Neural progenitor cell (in vitro differentiated cells): ENCODE measurements around the gene SEMA3D. TPM values are rescaled to one million over a fixed set of nuclear protein-coding genes. Genes with fewer than 3 reads are reported as not detected.

Experiments
- DNase-seq: peaks from one replicate; pipeline ENCODE4 v3.0.0-alpha.2; 2016; ENCODE audit warnings: low spot score
- H2AFZ ChIP-seq: fragments of 200-600 bp; sonication (generic); replicated peaks from 2 replicates; pipeline ENCODE4 v1.6.1; 2016; ENCODE audit warnings: antibody characterized with exemption
- H3F3A ChIP-seq: fragments of 200-600 bp; sonication (generic); 2 replicates; pipeline ENCODE4 v1.6.1; 2016; ENCODE audit warnings: antibody characterized with exemption, low read depth
- H3K27ac ChIP-seq: fragments of 200-600 bp; sonication (generic); 2 replicates; pipeline ENCODE4 v1.5.1; 2016; ENCODE audit warnings: mild to moderate bottlenecking
- H3K27me3 ChIP-seq: fragments of 200-600 bp; sonication (generic); 2 replicates; pipeline ENCODE4 v1.6.1; 2016; ENCODE audit warnings: mild to moderate bottlenecking, moderate library complexity
- H3K36me3 ChIP-seq: fragments of 200-600 bp; sonication (generic); 2 replicates; pipeline ENCODE4 v1.5.1; 2016
- H3K4me1 ChIP-seq: fragments of 200-600 bp; sonication (generic); 2 replicates; pipeline ENCODE4 v1.6.1; 2016; ENCODE audit warnings: mixed run types
- H3K4me2 ChIP-seq: fragments of 200-600 bp; sonication (generic); 2 replicates; pipeline ENCODE4 v1.6.1; 2016
- H3K4me3 ChIP-seq: fragments of 200-600 bp; sonication (generic); 2 replicates; pipeline ENCODE4 v1.5.1; 2016
- H3K79me2 ChIP-seq: fragments of 200-600 bp; sonication (generic); 2 replicates; pipeline ENCODE4 v1.6.1; 2016; ENCODE audit warnings: low read depth
- H3K9ac ChIP-seq: fragments of 200-600 bp; sonication (generic); 2 replicates; pipeline ENCODE4 v1.6.1; 2016
- H3K9me3 ChIP-seq: fragments of 200-600 bp; sonication (generic); 2 replicates; pipeline ENCODE4 v1.5.1; 2016; ENCODE audit warnings: low read depth
- H4K20me1 ChIP-seq: fragments of 200-600 bp; sonication (generic); 2 replicates; pipeline ENCODE4 v1.6.1; 2016; ENCODE audit warnings: low read depth
- H3K27ac Mint-ChIP-seq: 3 replicates; pipeline ENCODE4 v1.8.0; 2021; ENCODE audit warnings: mixed read lengths
- H3K27me3 Mint-ChIP-seq: 2 replicates; pipeline ENCODE4 v1.8.0; 2022; ENCODE audit warnings: low read depth, mild to moderate bottlenecking, inconsistent platforms, moderate library complexity, mixed read lengths; ENCODE audit not compliant: insufficient read depth
- H3K36me3 Mint-ChIP-seq: 3 replicates; pipeline ENCODE4 v1.8.0; 2021; ENCODE audit warnings: mixed read lengths
- H3K4me1 Mint-ChIP-seq: 3 replicates; pipeline ENCODE4 v1.8.0; 2021; ENCODE audit warnings: mixed read lengths
- H3K4me3 Mint-ChIP-seq: 3 replicates; pipeline ENCODE4 v1.8.0; 2021; ENCODE audit warnings: mild to moderate bottlenecking, moderate library complexity, mixed read lengths
- H3K9me3 Mint-ChIP-seq: 3 replicates; pipeline ENCODE4 v1.8.0; 2020; ENCODE audit warnings: mixed read lengths
- EZH2 ChIP-seq: fragments of 200-600 bp; sonication (generic); IDR thresholded peaks from 2 replicates; pipeline ENCODE4 v1.6.1; 2017; ENCODE audit warnings: antibody characterized with exemption, mild to moderate bottlenecking, moderate library complexity
- EZH2phosphoT487 ChIP-seq: fragments of 200-600 bp; sonication (generic); IDR thresholded peaks from 2 replicates; pipeline ENCODE4 v1.6.1; 2017; ENCODE audit warnings: antibody characterized with exemption
- total RNA-seq: library from RNA; depleted of rRNA; stranded (reverse); fragments of >200 nt; gene quantifications from 2 replicates; pipeline ENCODE4 v1.2.3, GENCODE V29; 2015; ENCODE audit warnings: low replicate concordance
- TF ChIP-seq, protein P1 (sequence below): fragments of 200-600 bp; sonication (generic); IDR thresholded peaks from 2 replicates; pipeline ENCODE4 v1.5.1; 2017; ENCODE audit warnings: antibody characterized with exemption, mild to moderate bottlenecking

The SEMA3D gene
- total RNA-seq, 1 donor from 2014 or later, result 0.99 TPM

DNA sequence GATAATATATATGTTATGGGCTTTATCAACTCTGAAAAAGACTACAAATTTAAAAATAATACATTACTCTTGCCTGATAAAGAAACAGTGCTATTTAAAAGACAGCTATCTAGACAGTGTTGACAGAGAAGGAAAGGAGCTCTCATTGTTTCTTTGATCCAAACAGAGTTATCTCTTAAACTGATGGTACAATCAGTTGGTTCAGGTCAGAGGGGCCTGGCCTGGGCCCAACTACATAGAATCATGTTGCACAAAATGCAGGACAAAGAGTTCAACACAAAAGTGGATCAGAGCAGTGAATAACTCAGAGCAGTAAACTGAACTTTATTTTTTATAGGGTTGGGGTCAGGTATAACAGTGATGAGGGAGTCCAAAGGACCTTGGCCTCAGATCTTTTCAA is 33.8 kb upstream of the SEMA3D start:
- H3K9ac ChIP-seq, result no peak overlapping the region
- Mint-ChIP-seq H3K36me3 (no peaks in the 10 kb centered on the region), H3K27me3 (no peaks in the 10 kb centered on the region), H3K4me3 (no peak overlapping the region), H3K27ac (no peak overlapping the region), H3K9me3 (no peaks in the 10 kb centered on the region), H3K4me1 (peaks cover 3% of the 10 kb centered on the region)
- no peaks in the 10 kb centered on the region for H3K79me2 ChIP-seq
- no peak overlapping the region for H3K27ac ChIP-seq
- H3K4me2 ChIP-seq, result no peak overlapping the region
- no peaks in the 10 kb centered on the region for H3K36me3 ChIP-seq
- H3K27me3 ChIP-seq, result no peaks in the 10 kb centered on the region
- no peak overlapping the region for H3K4me3 ChIP-seq
- no peak overlapping the region for H2AFZ ChIP-seq
- no peak for DNase-seq
- H4K20me1 ChIP-seq, result no peaks in the 10 kb centered on the region
- no peaks in the 10 kb centered on the region for H3K4me1 ChIP-seq
- H3K9me3 ChIP-seq, result no peaks in the 10 kb centered on the region
- no peaks in the 10 kb centered on the region for H3F3A ChIP-seq
- TF ChIP-seq EZH2phosphoT487, result no peak
- TF ChIP-seq, protein P1, sequence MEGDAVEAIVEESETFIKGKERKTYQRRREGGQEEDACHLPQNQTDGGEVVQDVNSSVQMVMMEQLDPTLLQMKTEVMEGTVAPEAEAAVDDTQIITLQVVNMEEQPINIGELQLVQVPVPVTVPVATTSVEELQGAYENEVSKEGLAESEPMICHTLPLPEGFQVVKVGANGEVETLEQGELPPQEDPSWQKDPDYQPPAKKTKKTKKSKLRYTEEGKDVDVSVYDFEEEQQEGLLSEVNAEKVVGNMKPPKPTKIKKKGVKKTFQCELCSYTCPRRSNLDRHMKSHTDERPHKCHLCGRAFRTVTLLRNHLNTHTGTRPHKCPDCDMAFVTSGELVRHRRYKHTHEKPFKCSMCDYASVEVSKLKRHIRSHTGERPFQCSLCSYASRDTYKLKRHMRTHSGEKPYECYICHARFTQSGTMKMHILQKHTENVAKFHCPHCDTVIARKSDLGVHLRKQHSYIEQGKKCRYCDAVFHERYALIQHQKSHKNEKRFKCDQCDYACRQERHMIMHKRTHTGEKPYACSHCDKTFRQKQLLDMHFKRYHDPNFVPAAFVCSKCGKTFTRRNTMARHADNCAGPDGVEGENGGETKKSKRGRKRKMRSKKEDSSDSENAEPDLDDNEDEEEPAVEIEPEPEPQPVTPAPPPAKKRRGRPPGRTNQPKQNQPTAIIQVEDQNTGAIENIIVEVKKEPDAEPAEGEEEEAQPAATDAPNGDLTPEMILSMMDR, result no peak
- no peak for TF ChIP-seq EZH2

DNA sequence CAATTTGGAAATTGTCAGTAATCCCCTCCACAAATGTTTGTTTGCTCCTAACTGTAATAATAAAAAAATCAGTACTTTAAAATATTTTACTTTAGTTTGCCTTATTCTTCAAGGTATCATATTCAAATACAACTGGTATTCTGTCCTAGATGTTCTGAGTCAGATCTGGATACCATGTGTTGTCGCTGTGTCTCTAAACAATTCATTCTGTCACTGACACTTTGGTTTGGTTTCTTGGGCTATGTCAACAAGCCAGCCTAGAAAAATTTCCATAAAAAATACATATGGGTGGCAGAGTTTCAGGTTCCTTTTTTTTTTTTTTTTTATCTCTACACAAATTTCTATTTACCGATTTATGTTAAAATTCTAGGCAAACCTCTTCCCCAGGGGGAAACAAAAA is 33.2 kb upstream of the SEMA3D start:
- Histone ChIP-seq H3K4me2 (no peak overlapping the region), H3K27me3 (no peaks in the 10 kb centered on the region), H3K4me1 (no peaks in the 10 kb centered on the region), H3K4me3 (no peak overlapping the region), H2AFZ (no peak overlapping the region), H3K27ac (no peak overlapping the region), H3K36me3 (no peaks in the 10 kb centered on the region), H3F3A (no peaks in the 10 kb centered on the region), H4K20me1 (no peaks in the 10 kb centered on the region), H3K9me3 (no peaks in the 10 kb centered on the region), H3K9ac (no peak overlapping the region), H3K79me2 (no peaks in the 10 kb centered on the region)
- peaks cover 3% of the 10 kb centered on the region for H3K4me1 Mint-ChIP-seq
- TF ChIP-seq EZH2, result no peak
- no peak for TF ChIP-seq EZH2phosphoT487
- TF ChIP-seq, protein P1, result no peak
- H3K27me3 Mint-ChIP-seq, result no peaks in the 10 kb centered on the region
- no peak overlapping the region for H3K27ac Mint-ChIP-seq
- H3K36me3 Mint-ChIP-seq, result no peaks in the 10 kb centered on the region
- no peaks in the 10 kb centered on the region for H3K9me3 Mint-ChIP-seq
- no peak overlapping the region for H3K4me3 Mint-ChIP-seq
- no peak for DNase-seq

DNA sequence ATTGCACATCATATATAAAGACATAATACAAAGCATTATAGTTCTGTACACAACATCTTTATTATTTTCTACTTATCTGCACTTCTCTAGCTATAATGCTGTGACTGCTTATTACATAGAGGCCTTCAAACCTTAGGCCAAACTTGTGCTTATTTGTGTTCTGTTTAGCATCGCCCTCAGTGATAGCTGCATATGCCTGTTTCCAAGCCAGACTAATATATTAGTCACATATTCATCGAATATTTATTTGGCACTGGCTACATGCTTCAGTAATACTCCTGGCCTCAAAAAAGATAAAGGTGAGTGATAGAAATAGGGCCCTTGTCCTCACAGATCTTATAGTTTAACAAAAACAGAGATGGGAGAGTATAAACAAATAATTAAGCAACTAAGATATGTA is 30.2 kb upstream of the SEMA3D start:
- Mint-ChIP-seq H3K27me3 (no peaks in the 10 kb centered on the region), H3K27ac (no peak overlapping the region), H3K4me3 (no peak overlapping the region), H3K36me3 (no peaks in the 10 kb centered on the region), H3K9me3 (no peaks in the 10 kb centered on the region), H3K4me1 (peaks cover 3% of the 10 kb centered on the region)
- Histone ChIP-seq H3K9ac (no peak overlapping the region), H4K20me1 (no peaks in the 10 kb centered on the region), H3K4me2 (no peak overlapping the region), H3K79me2 (no peaks in the 10 kb centered on the region), H3K27me3 (no peaks in the 10 kb centered on the region), H3K27ac (no peak overlapping the region), H3K4me3 (no peak overlapping the region), H3K9me3 (no peaks in the 10 kb centered on the region), H2AFZ (no peak overlapping the region), H3K36me3 (no peaks in the 10 kb centered on the region), H3F3A (no peaks in the 10 kb centered on the region), H3K4me1 (no peaks in the 10 kb centered on the region)
- no peak for TF ChIP-seq EZH2phosphoT487
- TF ChIP-seq EZH2, result no peak
- TF ChIP-seq, protein P1, result no peak
- DNase-seq, result no peak

DNA sequence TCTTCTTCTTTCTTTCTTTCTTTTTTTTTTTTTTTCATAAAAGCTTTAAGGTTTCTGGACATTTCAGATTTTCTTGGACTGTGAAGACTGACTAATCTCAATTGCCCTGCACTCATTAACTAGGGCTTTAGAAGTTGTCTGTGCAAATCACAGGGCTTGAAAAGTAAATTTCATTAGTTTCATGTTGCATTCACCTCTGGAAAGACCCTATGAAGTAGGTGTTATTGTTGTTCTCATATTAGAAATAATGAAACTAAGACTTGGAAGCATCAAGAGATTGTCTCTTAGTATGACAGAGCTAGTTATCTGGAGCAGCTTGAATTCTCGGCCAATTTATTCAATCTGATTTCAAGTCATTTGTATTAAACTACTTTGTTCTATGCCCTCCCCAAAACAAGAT is 28.2 kb upstream of the SEMA3D start:
- Histone ChIP-seq H4K20me1 (no peaks in the 10 kb centered on the region), H3K9ac (no peak overlapping the region), H3F3A (no peaks in the 10 kb centered on the region), H3K4me3 (no peak overlapping the region), H3K79me2 (no peaks in the 10 kb centered on the region), H2AFZ (no peak overlapping the region), H3K4me1 (peaks cover 2% of the 10 kb centered on the region), H3K27ac (no peak overlapping the region), H3K27me3 (no peaks in the 10 kb centered on the region), H3K9me3 (no peaks in the 10 kb centered on the region), H3K4me2 (no peak overlapping the region), H3K36me3 (no peaks in the 10 kb centered on the region)
- no peaks in the 10 kb centered on the region for H3K9me3 Mint-ChIP-seq
- no peaks in the 10 kb centered on the region for H3K27me3 Mint-ChIP-seq
- H3K27ac Mint-ChIP-seq, result no peak overlapping the region
- no peaks in the 10 kb centered on the region for H3K36me3 Mint-ChIP-seq
- no peak overlapping the region for H3K4me3 Mint-ChIP-seq
- no peak for DNase-seq
- no peaks in the 10 kb centered on the region for H3K4me1 Mint-ChIP-seq
- TF ChIP-seq EZH2 (no peak), EZH2phosphoT487 (no peak)
- TF ChIP-seq, protein P1, result no peak
